Measurements from ENCODE around the gene CLPTM1.

CLPTM1 gene

DNA sequence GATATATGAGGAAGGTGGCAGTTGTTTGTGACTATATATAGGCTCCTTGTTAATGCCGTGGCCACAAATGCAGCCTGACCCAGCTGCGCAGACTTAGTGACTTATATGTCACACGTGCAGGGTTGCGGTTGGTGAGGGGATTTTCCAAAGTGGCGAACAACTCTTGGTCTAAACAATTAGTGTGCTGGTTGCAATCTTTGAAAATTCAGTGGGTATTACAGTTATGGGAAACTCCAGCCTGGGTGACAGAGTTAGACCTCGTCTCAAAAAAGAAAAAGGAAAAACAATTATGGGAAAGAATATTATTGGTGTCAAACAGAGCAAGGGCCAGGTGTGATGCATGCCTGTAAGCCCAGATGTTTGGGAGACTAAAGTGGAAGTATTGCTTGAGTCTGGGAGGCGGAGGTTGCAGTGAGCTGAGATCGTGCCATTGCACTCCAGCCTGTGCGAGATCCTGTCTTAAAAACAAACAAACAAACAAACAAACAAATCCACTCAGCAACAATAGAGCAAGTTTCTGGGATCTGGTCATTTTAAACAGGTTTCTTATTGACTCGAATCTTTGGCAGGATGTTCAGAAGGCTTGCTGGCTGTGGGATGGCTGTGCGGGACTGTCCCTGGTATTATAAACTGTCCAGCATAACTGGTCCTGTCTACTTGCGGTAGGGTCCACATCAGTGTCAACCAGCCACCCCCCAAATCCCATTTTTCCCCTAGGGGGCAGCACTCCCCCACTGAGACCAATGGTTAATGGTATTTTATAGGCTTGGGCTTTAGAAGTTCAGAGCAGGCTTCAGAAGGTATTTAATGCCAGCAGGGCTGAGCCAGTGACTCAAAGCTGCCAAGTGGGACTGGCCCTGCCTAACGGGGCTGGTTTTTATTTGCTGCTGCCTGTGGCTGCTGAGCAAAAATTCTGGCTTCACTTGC, 61.5 kb downstream of the CLPTM1 start:
- DNase-seq (peak; percentile 80 to 85 (median 81)), ATAC-seq (replicated peaks) (peak; percentile 91)
- Mint-ChIP-seq H3K27ac (peak overlapping the region; percentile 91 to 95), H3K4me3 (peak overlapping the region; percentile 56 to 69), H3K9me3 (no peaks in the 10 kb centered on the region), H3K4me1 (ENCODE audit: low read depth in 2 of 2) (peaks cover 12 to 13% of the 10 kb centered on the region in 2 donors), H3K27me3 (no peaks in the 10 kb centered on the region), H3K36me3 (ENCODE audit: insufficient read depth) (peaks cover 88% of the 10 kb centered on the region)

DNA sequence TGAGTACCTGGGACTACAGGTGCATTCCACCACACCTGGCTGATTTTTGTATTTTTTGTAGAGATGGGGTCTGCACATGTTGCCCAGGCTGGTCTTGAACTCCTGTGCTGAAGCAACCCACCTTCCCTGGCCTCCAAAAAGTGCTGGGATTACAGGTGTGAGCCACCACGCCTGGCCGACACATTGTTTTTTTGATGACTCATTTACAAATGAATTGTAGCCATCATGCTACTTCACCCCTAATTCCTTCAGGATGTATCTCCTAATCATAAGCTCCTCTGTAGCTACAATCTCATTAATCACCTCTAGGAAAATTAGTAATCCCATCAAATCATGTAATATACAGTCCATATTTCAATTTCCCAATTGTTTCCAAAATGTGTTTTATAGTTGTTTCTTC, 64.0 kb downstream of the CLPTM1 start:
- Mint-ChIP-seq H3K9me3 (no peaks in the 10 kb centered on the region), H3K4me1 (ENCODE audit: low read depth in 2 of 2) (peaks cover 12 to 13% of the 10 kb centered on the region in 2 donors), H3K27me3 (no peaks in the 10 kb centered on the region), H3K36me3 (ENCODE audit: insufficient read depth) (peaks cover 79% of the 10 kb centered on the region), H3K4me3 (no peak overlapping the region), H3K27ac (peak overlapping the region in 1 of 2 donors; percentile 57)
- no peak for DNase-seq
- ATAC-seq (replicated peaks): no peak

DNA sequence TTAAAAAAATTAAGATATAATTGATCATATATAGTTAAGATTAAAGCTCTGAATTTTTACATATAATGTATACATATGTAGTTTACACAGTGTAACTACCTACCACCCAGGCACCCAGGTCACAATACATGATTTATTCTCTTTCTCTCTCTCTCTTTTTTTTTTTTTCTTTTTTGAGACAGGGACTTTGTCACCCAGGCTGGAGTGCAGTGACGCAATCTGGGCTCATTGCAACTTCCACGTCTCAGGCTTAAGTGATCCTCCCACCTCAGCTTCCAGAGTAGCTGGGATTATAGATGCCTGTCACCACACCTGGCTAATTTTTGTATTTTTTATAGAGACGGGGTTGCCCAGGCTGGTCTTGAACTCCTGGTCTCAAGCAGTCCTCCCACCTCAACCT, 64.9 kb downstream of the CLPTM1 start:
- ATAC-seq (replicated peaks): no peak
- peaks cover 12 to 13% of the 10 kb centered on the region in 2 donors for H3K4me1 Mint-ChIP-seq (ENCODE audit: low read depth in 2 of 2)
- DNase-seq: no peak

DNA sequence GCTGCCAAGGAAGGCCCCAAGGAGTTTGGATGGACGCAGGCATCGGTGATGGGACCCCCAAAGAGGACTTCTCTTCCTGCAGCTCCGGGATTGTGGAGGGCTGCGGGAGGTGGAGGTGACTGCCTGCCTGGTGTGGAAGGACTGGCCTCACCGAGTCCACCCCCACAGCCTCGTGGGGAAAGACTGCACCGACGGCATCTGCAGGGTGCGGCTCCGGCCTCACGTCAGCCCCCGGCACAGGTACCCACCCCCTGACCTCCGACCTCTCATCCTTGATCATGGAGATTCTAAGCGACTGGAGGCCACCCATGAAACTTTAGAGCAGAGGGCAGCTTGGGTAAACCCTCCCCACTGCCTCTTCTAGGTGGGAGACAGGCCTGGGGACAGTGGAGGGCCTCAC, 66.8 kb downstream of the CLPTM1 start:
- ATAC-seq (replicated peaks) (no peak), DNase-seq (no peak)
- no peaks in the 10 kb centered on the region for H3K9me3 Mint-ChIP-seq
- H3K4me1 Mint-ChIP-seq (ENCODE audit: low read depth in 2 of 2): peaks cover 2% of the 10 kb centered on the region in 2 donors
- H3K36me3 Mint-ChIP-seq (ENCODE audit: insufficient read depth): peaks cover 73% of the 10 kb centered on the region
- H3K4me3 Mint-ChIP-seq: no peak overlapping the region
- H3K27ac Mint-ChIP-seq: peak overlapping the region; percentile 53 to 64
- H3K27me3 Mint-ChIP-seq: no peaks in the 10 kb centered on the region

More for the DNA sequence above, 64.9 kb downstream of the CLPTM1 start:
- no peak overlapping the region for H3K4me3 Mint-ChIP-seq
- H3K27me3 Mint-ChIP-seq: no peaks in the 10 kb centered on the region
- H3K36me3 Mint-ChIP-seq (ENCODE audit: insufficient read depth): peaks cover 75% of the 10 kb centered on the region
- H3K9me3 Mint-ChIP-seq: no peaks in the 10 kb centered on the region
- H3K27ac Mint-ChIP-seq: no peak overlapping the region

DNA sequence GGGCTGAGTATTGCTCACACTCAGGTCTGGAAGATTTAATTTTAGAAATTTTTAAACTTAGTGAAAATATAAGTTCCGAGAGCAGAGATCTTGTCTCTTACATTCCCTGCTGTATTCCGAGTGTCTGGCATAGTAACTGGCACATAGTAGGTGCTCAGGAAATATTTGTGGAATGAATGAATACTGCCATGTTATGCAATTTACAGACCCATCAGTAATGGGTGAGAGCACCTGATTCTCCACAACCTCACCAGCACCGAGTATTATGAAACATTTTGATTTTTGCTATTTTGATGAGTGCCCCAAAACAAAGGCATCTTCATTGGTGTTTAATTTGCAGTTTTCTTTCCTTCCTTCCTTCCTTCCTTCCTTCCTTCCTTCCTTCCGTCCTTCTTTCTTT, 67.9 kb downstream of the CLPTM1 start:
- H3K4me1 Mint-ChIP-seq (ENCODE audit: low read depth in 2 of 2): no peaks in the 10 kb centered on the region
- H3K4me3 Mint-ChIP-seq: no peak overlapping the region
- peaks cover 75% of the 10 kb centered on the region for H3K36me3 Mint-ChIP-seq (ENCODE audit: insufficient read depth)
- DNase-seq (no peak), ATAC-seq (replicated peaks) (no peak)
- H3K27me3 Mint-ChIP-seq: no peaks in the 10 kb centered on the region
- peak overlapping the region; percentile 64 to 89 for H3K27ac Mint-ChIP-seq
- no peaks in the 10 kb centered on the region for H3K9me3 Mint-ChIP-seq

DNA sequence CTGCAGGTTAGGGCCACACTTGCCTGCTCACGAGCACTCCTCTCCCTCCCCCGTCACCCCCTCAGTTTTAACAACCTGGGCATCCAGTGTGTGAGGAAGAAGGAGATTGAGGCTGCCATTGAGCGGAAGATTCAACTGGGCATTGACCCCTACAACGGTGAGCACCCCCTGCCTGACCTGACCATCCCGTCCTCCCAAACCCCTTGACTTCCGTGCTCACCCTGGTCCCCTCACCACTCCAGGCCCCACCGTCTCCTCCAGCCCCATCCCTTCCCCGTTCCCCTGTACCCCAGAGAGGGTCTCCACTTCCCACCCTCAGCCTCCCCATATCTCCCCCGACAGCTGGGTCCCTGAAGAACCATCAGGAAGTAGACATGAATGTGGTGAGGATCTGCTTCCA, 70.1 kb downstream of the CLPTM1 start:
- DNase-seq: no peak
- Mint-ChIP-seq H3K4me3 (no peak overlapping the region), H3K27ac (no peak overlapping the region), H3K27me3 (no peaks in the 10 kb centered on the region), H3K36me3 (ENCODE audit: insufficient read depth) (peaks cover 75% of the 10 kb centered on the region), H3K9me3 (no peaks in the 10 kb centered on the region), H3K4me1 (ENCODE audit: low read depth in 2 of 2) (no peaks in the 10 kb centered on the region)
- no peak for ATAC-seq (replicated peaks)

DNA sequence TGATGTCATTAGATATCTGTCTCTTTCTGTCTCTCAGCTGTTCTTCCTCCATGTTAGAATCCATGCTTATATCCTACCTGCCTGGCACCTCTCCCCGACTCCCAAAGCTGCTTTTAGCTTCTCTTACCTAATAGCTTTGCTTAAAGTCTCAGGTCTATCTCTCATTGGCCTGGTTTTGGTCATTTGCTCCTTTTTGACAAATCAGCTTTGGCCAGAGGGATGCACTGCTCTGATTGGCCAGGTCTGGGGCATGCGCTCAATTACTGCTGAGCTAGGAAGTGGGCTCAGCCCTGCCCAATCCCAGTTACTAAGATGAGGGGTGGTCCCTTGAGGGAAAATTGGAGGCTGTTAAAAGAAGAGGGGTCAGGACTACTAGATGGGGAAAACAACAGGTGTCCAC, 72.2 kb downstream of the CLPTM1 start:
- Mint-ChIP-seq H3K27ac (peak overlapping the region in 1 of 2 donors; percentile 78), H3K4me1 (ENCODE audit: low read depth in 2 of 2) (no peaks in the 10 kb centered on the region), H3K4me3 (no peak overlapping the region), H3K9me3 (no peaks in the 10 kb centered on the region), H3K36me3 (ENCODE audit: insufficient read depth) (peaks cover 65% of the 10 kb centered on the region), H3K27me3 (no peaks in the 10 kb centered on the region)
- DNase-seq (no peak), ATAC-seq (replicated peaks) (no peak)

DNA sequence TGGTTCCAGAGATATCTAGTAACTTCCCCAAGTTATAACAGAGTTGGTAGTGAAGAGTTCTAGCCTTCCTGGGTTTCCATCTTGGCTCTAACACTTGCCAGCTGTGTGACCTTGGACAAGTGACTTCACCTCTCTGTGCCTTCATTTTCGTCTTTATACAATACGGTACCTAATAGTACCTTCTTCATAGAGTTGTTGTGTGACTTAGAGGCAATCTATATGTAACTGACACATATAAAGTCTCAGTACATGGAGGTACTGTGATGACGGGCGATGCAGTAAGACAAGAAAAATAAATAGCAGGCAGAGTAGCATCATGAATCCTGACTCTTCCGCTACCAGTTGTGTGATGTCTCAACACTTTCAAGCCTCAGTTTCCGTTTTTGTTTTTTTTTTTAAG, 75.6 kb downstream of the CLPTM1 start:
- Mint-ChIP-seq H3K27me3 (no peaks in the 10 kb centered on the region), H3K27ac (no peak overlapping the region), H3K4me3 (no peak overlapping the region), H3K9me3 (no peaks in the 10 kb centered on the region), H3K36me3 (ENCODE audit: insufficient read depth) (peaks cover 72% of the 10 kb centered on the region), H3K4me1 (ENCODE audit: low read depth in 2 of 2) (peaks cover 0 to 1% of the 10 kb centered on the region in 2 donors)
- no peak for ATAC-seq (replicated peaks)
- no peak for DNase-seq

DNA sequence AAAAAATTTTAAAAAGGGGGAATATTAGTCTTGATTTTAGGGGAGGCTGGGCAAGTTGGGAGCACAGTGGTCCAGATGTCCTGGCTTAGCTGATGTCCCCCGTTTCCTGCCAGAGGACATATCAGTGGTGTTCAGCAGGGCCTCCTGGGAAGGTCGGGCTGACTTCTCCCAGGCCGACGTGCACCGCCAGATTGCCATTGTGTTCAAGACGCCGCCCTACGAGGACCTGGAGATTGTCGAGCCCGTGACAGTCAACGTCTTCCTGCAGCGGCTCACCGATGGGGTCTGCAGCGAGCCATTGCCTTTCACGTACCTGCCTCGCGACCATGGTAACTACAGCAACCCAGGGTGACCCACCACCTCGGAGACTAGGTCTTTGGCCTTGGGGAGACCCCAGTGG, 77.2 kb downstream of the CLPTM1 start:
- peaks cover 70% of the 10 kb centered on the region for H3K36me3 Mint-ChIP-seq (ENCODE audit: insufficient read depth)

DNA sequence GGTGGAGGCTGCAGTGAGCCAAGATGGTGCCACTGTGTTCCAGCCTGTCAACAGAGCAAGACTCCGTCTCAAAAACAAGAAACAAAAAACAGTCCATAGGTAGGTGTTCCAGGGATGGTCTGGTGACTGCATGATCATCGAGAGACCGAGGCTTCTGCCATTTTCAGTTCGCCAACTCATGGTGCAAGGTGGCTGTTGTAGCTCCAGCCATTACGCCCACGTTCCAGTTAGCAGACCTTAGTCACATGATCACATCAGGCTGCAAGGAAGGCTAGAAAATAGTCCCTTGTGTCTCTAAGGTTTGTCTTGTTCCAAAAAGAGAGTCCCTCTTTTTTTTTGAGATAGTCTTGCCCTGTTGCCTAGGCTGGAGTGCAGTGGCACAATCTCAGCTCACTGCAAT, 80.6 kb downstream of the CLPTM1 start:
- Mint-ChIP-seq H3K4me3 (no peak overlapping the region), H3K36me3 (ENCODE audit: insufficient read depth) (peaks cover 65% of the 10 kb centered on the region), H3K4me1 (ENCODE audit: low read depth in 2 of 2) (peaks cover 14% of the 10 kb centered on the region in 2 donors), H3K27ac (no peak overlapping the region), H3K9me3 (no peaks in the 10 kb centered on the region), H3K27me3 (no peaks in the 10 kb centered on the region)
- DNase-seq (no peak), ATAC-seq (replicated peaks) (no peak)

More for the DNA sequence above, 77.2 kb downstream of the CLPTM1 start:
- no peak overlapping the region for H3K4me3 Mint-ChIP-seq
- H3K27ac Mint-ChIP-seq: peak overlapping the region in 1 of 2 donors; percentile 85
- no peak for DNase-seq
- ATAC-seq (replicated peaks): no peak
- no peaks in the 10 kb centered on the region for H3K9me3 Mint-ChIP-seq
- H3K4me1 Mint-ChIP-seq (ENCODE audit: low read depth in 2 of 2): peaks cover 0 to 1% of the 10 kb centered on the region in 2 donors
- no peaks in the 10 kb centered on the region for H3K27me3 Mint-ChIP-seq

DNA sequence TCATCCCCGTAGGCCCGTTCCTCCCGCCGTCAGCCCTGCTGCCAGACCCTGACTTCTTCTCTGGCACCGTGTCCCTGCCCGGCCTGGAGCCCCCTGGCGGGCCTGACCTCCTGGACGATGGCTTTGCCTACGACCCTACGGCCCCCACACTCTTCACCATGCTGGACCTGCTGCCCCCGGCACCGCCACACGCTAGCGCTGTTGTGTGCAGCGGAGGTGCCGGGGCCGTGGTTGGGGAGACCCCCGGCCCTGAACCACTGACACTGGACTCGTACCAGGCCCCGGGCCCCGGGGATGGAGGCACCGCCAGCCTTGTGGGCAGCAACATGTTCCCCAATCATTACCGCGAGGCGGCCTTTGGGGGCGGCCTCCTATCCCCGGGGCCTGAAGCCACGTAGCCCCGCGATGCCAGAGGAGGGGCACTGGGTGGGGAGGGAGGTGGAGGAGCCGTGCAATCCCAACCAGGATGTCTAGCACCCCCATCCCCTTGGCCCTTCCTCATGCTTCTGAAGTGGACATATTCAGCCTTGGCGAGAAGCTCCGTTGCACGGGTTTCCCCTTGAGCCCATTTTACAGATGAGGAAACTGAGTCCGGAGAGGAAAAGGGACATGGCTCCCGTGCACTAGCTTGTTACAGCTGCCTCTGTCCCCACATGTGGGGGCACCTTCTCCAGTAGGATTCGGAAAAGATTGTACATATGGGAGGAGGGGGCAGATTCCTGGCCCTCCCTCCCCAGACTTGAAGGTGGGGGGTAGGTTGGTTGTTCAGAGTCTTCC, 82.4 kb downstream of the CLPTM1 start:
- Mint-ChIP-seq H3K27me3 (no peaks in the 10 kb centered on the region), H3K9me3 (no peaks in the 10 kb centered on the region), H3K36me3 (ENCODE audit: insufficient read depth) (peaks cover 69% of the 10 kb centered on the region), H3K4me3 (peak overlapping the region; percentile 93 to 96), H3K27ac (peak overlapping the region in 1 of 2 donors; percentile 46), H3K4me1 (ENCODE audit: low read depth in 2 of 2) (peaks cover 25 to 26% of the 10 kb centered on the region in 2 donors)
- ATAC-seq (replicated peaks) (no peak), DNase-seq (no peak)

DNA sequence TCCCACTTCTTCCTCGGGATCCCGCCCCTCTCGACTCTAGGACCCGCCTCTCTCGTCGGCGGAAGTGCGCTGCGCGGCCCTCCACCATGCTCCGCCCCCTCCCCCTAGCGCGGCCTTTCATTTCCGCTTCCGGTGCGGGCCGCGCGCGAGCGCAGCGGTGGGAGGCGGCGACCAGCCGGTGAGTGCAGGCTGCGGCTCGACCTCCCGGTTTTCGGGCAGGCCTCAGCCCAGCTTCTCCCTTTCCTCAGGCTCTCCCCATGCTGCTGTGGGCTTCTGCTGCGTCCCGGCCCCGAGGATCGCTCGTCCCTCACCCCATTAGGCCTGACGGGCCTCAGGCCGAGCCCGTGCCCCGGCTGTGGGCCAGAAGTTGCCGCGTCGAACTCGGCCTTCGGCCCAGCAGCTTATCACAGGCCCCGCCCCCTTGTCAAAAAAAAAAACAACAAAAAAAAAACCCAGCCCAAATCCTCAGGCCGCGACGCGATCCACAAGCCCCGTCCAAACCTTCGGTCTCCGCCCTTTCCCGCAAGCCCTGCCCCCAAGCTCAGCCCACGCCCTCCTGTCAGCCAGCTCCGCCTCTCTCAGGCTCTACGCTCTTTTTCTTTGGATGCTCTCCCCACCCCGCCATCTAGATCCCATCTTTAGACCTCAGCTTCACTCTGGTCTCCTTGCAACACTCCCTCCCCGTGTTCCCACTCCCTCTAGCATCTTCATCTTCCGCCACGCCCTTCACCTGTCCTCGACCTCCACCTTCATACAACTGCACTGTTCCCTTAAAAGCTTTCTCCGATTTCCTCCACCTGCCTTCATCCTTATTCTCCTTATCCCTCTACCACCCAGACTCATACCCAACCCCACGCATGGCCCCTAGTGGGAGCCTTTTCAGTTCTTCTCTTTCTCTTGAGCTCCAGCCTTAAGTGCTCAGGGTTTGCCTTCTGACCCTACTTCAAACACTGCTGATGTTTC, 84.0 kb downstream of the CLPTM1 start, which contains the start of gene CLASRP:
TSS of gene CLASRP (plus strand) at position 115 of the 963 bp plus-strand sequence. CDS start 1,168 bp downstream, outside the sequence.
- H3K4me3 Mint-ChIP-seq: peak within 1 kb of the TSS; percentile 93 to 96
- peak; percentile 93 for ATAC-seq (replicated peaks)
- H3K36me3 Mint-ChIP-seq (ENCODE audit: insufficient read depth): peaks cover 73% of the 10 kb centered on the region

More for the DNA sequence above, 84.0 kb downstream of the CLPTM1 start, which contains the start of gene CLASRP:
- Mint-ChIP-seq H3K4me1 (ENCODE audit: low read depth in 2 of 2) (peaks cover 25% of the 10 kb centered on the region in 2 donors), H3K9me3 (no peaks in the 10 kb centered on the region), H3K27me3 (no peaks in the 10 kb centered on the region), H3K27ac (peak within 1 kb of the TSS; percentile 97 to 98)
- peak; percentile 84 to 86 (median 85) for DNase-seq
